Chondrocyte (in vitro differentiated cells): ENCODE data around the gene HIF3A. TPM values are rescaled to one million over a fixed set of nuclear protein-coding genes. Genes with fewer than 3 reads are reported as not detected.

Source experiments
- DNase-seq: peaks from one replicate; pipeline ENCODE4 v3.0.0; 2021; ENCODE audit warnings: mixed read lengths, low spot score
- H3K27ac Mint-ChIP-seq: one replicate; pipeline ENCODE4 v1.8.0; 2021; ENCODE audit warnings: mild to moderate bottlenecking, moderate library complexity, mixed read lengths; ENCODE audit not compliant: unreplicated experiment
- H3K27me3 Mint-ChIP-seq: 2 replicates; pipeline ENCODE4 v1.8.0; 2021; ENCODE audit warnings: low read depth, mixed read lengths
- H3K36me3 Mint-ChIP-seq: 2 replicates; pipeline ENCODE4 v1.8.0; 2021; ENCODE audit warnings: low read depth, mixed read lengths
- H3K4me1 Mint-ChIP-seq: 2 replicates; pipeline ENCODE4 v1.8.0; 2021; ENCODE audit warnings: low read depth, mild to moderate bottlenecking, mixed read lengths
- H3K4me3 Mint-ChIP-seq: one replicate; pipeline ENCODE4 v1.8.0; 2021; ENCODE audit warnings: mild to moderate bottlenecking, moderate library complexity, mixed read lengths; ENCODE audit not compliant: unreplicated experiment
- H3K9me3 Mint-ChIP-seq: 2 replicates; pipeline ENCODE4 v1.8.0; 2021; ENCODE audit warnings: low read depth, mixed read lengths
- total RNA-seq: library from RNA; stranded (reverse); gene quantifications from 3 replicates; pipeline ENCODE4 v1.2.1, GENCODE V29; 2021
- TF ChIP-seq, protein P1 (sequence below): fragments of 200-600 bp; sonication (generic); IDR thresholded peaks from 2 replicates; pipeline ENCODE4 v1.5.0; 2021; ENCODE audit warnings: antibody characterized with exemption, mild to moderate bottlenecking, moderate library complexity

Gene HIF3A
- total RNA-seq, 1 donor from 2014 or later, result 88.1 TPM

DNA sequence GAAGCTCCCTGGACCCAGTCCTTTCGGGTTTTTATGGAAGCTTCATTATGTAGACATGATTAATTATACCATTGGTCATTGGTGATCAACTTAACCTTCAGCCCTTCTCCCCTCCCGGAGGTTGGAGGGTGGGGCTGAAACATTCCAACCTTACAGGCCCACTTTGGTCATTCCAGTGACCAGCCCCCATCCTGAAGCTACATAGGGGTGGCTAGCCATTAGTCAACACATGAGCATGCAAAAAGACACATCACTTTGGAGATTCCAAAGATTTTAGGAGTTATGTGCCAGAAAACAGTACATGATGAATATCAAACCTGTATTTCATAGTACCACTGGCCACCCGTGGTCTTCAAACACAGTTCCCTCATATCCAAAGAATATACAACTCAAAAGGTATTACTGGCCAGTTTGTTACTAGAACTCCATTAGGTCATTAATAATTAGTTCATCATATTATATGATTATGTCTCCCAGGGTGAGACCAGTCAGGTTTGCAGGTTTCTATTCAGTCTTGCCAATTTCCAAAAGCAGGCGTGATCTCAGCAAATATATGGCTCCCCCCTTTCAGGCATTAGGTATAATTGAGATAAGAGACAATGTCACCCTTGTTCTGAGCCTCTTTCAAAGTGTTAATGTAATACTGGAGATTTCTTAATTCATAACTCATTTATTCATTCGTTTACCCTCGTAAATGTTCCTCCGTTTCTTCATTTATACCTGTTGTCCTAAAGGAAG lies 61.2 kb downstream of the HIF3A start:
- no peaks in the 10 kb centered on the region for H3K9me3 Mint-ChIP-seq
- H3K36me3 Mint-ChIP-seq, result peaks cover 5% of the 10 kb centered on the region
- TF ChIP-seq, protein P1, sequence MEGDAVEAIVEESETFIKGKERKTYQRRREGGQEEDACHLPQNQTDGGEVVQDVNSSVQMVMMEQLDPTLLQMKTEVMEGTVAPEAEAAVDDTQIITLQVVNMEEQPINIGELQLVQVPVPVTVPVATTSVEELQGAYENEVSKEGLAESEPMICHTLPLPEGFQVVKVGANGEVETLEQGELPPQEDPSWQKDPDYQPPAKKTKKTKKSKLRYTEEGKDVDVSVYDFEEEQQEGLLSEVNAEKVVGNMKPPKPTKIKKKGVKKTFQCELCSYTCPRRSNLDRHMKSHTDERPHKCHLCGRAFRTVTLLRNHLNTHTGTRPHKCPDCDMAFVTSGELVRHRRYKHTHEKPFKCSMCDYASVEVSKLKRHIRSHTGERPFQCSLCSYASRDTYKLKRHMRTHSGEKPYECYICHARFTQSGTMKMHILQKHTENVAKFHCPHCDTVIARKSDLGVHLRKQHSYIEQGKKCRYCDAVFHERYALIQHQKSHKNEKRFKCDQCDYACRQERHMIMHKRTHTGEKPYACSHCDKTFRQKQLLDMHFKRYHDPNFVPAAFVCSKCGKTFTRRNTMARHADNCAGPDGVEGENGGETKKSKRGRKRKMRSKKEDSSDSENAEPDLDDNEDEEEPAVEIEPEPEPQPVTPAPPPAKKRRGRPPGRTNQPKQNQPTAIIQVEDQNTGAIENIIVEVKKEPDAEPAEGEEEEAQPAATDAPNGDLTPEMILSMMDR, result no peak
- no peaks in the 10 kb centered on the region for H3K27me3 Mint-ChIP-seq
- no peak overlapping the region for H3K4me3 Mint-ChIP-seq
- peaks cover 29% of the 10 kb centered on the region for H3K4me1 Mint-ChIP-seq
- H3K27ac Mint-ChIP-seq, result peak overlapping the region; percentile 32
- no peak for DNase-seq

DNA sequence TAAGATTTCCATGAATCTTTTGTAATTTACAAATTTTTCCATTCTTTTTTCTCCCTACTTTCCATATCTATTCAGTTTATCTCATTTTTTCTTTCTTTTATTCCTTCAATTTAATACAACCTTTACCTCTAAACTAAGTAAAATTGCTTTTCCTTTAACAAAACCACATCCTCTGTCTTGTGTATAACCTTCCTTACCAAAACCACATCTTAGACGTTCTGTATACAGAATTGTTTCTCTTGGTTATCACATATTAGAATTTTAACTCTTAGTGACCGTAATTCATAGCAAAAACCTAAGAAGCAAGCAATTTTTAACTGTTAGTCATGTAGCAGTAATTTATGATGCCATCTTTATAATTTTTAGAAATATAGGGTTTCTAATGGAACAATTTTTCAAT lies 65.1 kb downstream of the HIF3A start:
- Mint-ChIP-seq H3K27me3 (no peaks in the 10 kb centered on the region), H3K36me3 (peaks cover 12% of the 10 kb centered on the region), H3K27ac (peak overlapping the region; percentile 14), H3K9me3 (no peaks in the 10 kb centered on the region), H3K4me1 (peaks cover 40% of the 10 kb centered on the region), H3K4me3 (no peak overlapping the region)
- TF ChIP-seq, protein P1, result no peak
- no peak for DNase-seq

DNA sequence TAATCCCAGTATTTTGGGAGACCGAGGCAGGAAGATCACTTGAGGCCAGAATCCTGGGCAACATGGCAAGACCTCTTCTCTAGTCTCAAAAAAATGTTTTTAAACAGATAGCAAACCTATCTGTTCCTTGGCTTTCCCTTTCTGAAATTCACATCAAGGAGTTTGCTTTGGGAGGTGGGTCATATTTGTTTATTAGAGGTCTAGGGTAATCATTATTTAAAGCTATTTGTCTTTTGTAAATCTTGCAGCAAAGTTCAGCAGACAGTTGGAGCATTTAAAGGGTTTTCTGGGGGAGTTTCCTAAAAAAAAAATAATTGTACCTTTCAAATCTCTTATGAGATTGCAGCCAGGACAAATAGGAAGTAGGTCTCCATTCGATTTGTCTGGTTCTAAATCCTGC lies 67.5 kb downstream of the HIF3A start:
- Mint-ChIP-seq H3K9me3 (no peaks in the 10 kb centered on the region), H3K27ac (no peak overlapping the region)

DNA sequence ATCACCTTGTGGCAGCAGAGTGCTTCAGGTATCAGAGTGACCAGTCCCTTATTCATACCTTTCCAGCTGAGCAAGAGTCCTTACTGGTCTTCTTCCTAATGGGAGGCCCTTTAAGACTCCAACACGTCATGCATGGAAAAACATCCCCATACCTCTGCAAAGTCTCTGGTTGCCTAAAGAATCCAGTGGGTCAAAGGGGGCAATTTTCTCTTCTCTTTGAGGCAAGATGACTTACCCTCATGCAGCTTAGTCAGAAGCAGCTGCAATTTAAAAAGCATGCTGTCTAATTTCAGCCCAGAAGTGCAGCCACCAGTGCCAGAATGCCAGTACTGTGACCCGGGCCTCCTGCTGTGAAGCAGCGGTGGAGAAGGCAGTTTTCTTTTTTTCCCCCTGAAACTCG lies 68.7 kb downstream of the HIF3A start:
- Mint-ChIP-seq H3K27ac (peak overlapping the region; percentile 59), H3K36me3 (peaks cover 12% of the 10 kb centered on the region), H3K27me3 (no peaks in the 10 kb centered on the region), H3K4me3 (no peak overlapping the region), H3K9me3 (no peaks in the 10 kb centered on the region), H3K4me1 (peaks cover 25% of the 10 kb centered on the region)
- TF ChIP-seq, protein P1, result no peak
- DNase-seq, result no peak

More for the DNA sequence above, 67.5 kb downstream of the HIF3A start:
- peaks cover 25% of the 10 kb centered on the region for H3K4me1 Mint-ChIP-seq
- TF ChIP-seq, protein P1, result no peak
- no peak for DNase-seq
- peaks cover 12% of the 10 kb centered on the region for H3K36me3 Mint-ChIP-seq
- H3K27me3 Mint-ChIP-seq, result no peaks in the 10 kb centered on the region
- no peak overlapping the region for H3K4me3 Mint-ChIP-seq

DNA sequence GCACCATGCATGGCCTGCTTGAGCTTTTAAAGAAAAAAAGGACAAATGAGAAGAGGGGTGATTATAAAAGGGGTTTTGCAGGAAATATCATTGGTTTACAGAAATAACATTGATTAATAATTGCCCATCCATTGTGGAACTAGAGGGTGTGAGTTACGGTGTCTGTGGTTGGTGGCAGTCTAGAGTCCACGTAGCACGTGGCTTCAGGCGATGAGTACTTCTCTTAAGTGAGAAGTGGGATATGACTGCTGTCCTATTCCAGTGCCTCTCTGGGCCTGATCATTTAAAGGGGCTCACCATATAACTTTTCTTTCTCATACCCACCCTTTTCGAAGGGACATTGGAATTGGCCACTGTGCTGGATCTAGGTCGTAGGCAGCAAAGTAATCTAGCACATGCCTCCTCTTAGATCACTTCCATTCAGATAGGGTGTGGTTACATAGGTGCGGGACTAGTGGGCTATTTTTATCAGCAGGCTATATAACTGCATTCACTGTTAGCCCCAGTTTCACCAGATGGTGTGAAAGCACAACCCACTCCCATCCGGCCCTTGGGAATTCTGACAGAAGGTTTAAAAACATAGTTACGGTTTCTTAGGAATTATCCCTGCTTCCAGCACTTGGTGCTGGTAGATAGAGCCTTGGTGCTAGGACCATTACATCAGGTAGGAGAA lies 69.9 kb downstream of the HIF3A start:
- no peak overlapping the region for H3K4me3 Mint-ChIP-seq
- no peaks in the 10 kb centered on the region for H3K27me3 Mint-ChIP-seq
- peak overlapping the region; percentile 68 for H3K27ac Mint-ChIP-seq
- H3K36me3 Mint-ChIP-seq, result peaks cover 14% of the 10 kb centered on the region
- no peaks in the 10 kb centered on the region for H3K9me3 Mint-ChIP-seq
- H3K4me1 Mint-ChIP-seq, result peaks cover 33% of the 10 kb centered on the region
- TF ChIP-seq, protein P1, result no peak
- no peak for DNase-seq
